ENCODE results near the gene GPC6.

Gene GPC6

GRCh38 chr13:93499991-93500390, 273.4 kb downstream of the GPC6 start:
- TF ChIP-seq ZFX (IDR thresholded peaks at IDR 0.05), result no peak
- no peak overlapping the region for H3K27ac ChIP-seq

GRCh38 chr13:93502071-93502470, 275.5 kb downstream of the GPC6 start:
- no peak for TF ChIP-seq CTCF (conservative IDR thresholded peaks at IDR 0.05)
- no peak for TF ChIP-seq ZFX (IDR thresholded peaks at IDR 0.05)
- H3K27ac ChIP-seq, result no peak overlapping the region

GRCh38 chr13:93502987-93503615, 276.5 kb downstream of the GPC6 start:
- TF ChIP-seq CTCF (conservative IDR thresholded peaks at IDR 0.05), result no peak
- TF ChIP-seq ZFX (IDR thresholded peaks at IDR 0.05), result no peak
- no peak overlapping the region for H3K27ac ChIP-seq

- TF ChIP-seq ZFX (IDR thresholded peaks at IDR 0.05), result no peak
- no peak for TF ChIP-seq CTCF (conservative IDR thresholded peaks at IDR 0.05)
- H3K27ac ChIP-seq, result no peak overlapping the region
Measured at GRCh38 chr13:93505104-93505952, 278.7 kb downstream of the GPC6 start.

GRCh38 chr13:93511011-93511410, 284.4 kb downstream of the GPC6 start:
- TF ChIP-seq ZFX (IDR thresholded peaks at IDR 0.05) (no peak), CTCF (conservative IDR thresholded peaks at IDR 0.05) (no peak)
- H3K27ac ChIP-seq, result no peak overlapping the region

GRCh38 chr13:93515267-93515666, 288.7 kb downstream of the GPC6 start:
- TF ChIP-seq CTCF (conservative IDR thresholded peaks at IDR 0.05) (no peak), ZFX (IDR thresholded peaks at IDR 0.05) (no peak)

GRCh38 chr13:93517658-93518057, 291.1 kb downstream of the GPC6 start:
- TF ChIP-seq ZFX (IDR thresholded peaks at IDR 0.05) (no peak), CTCF (conservative IDR thresholded peaks at IDR 0.05) (no peak)

More at GRCh38 chr13:93515267-93515666, 288.7 kb downstream of the GPC6 start:
- no peak overlapping the region for H3K27ac ChIP-seq

More at GRCh38 chr13:93517658-93518057, 291.1 kb downstream of the GPC6 start:
- H3K27ac ChIP-seq, result no peak overlapping the region
